K562 (cell line): ENCODE data around the gene TSEN34. TPM values are rescaled to one million over a fixed set of nuclear protein-coding genes. Genes with fewer than 3 reads are reported as not detected.
A peak's percentile ranks its signal among the peaks of the same experiment; 100 is the strongest.

Source experiments
- ATAC-seq: fragments of 200-7000 bp; cut with Tn5 transposase; 3 replicates; pipeline ENCODE4 v1.9.1; 2020; ENCODE audit warnings: moderate library complexity
- BruUV-seq: library from RNA; stranded (reverse); fragments of 400-500 nt; replicated peaks from 2 replicates; lab custom pipeline; 2021; lab: Mats Ljungman, UMichigan
- CTCF ChIA-PET: fragments of 300-600 bp; formaldehyde crosslinking; extraction: SDS; loops from one replicate; lab custom pipeline; 2021; ENCODE audit warnings: low intra/inter-chr PET ratio; lab: Yijun Ruan, JAX
- POLR2A ChIA-PET: fragments of 300-600, 350-650 bp; sonication (Branson Sonifier 250); formaldehyde crosslinking; extraction: SDS; loops from one replicate; lab custom pipeline; 2021; ENCODE audit warnings: antibody characterized with exemption, inconsistent platforms; lab: Yijun Ruan, JAX
- DNase-seq, 4 experiments: peaks; one replicate each; pipeline versions ENCODE4 v3.0.0 to v3.0.0-alpha.2; 2011 to 2018; ENCODE audit warnings: low spot score in 3 of 4, mixed read lengths in 3 of 4; ENCODE audit errors: extremely low read depth in 1 of 4
- FAIRE-seq: peaks from 2 replicates; lab custom pipeline; 2011; peaks lifted over from hg19 to GRCh38; lab: Jason Lieb, UNC
- H2AFZ ChIP-seq: 2 replicates; pipeline ENCODE4 v1.6.0; 2011; ENCODE audit warnings: low read depth, low read length, control low read depth, inconsistent platforms
- H3K27ac ChIP-seq: fragments of 200-600 bp; 3 replicates; pipeline ENCODE4 v1.8.0; 2011; ENCODE audit warnings: low read depth, mild to moderate bottlenecking, control low read depth, inconsistent platforms, low read length, moderate library complexity, mixed read lengths; ENCODE audit errors: extremely low read depth
- H3K27me3 ChIP-seq, 2 experiments: fragments of 300-600 bp in 1 of 2; 2 replicates in 1 of 2; 3 replicates in 1 of 2; pipeline versions ENCODE4 v1.6.0 to v1.8.0; 2011; ENCODE audit warnings: inconsistent platforms in 2 of 2, low read length in 2 of 2, mild to moderate bottlenecking in 1 of 2, mixed read lengths in 1 of 2, moderate library complexity in 1 of 2; ENCODE audit not compliant: control insufficient read depth in 2 of 2, insufficient read depth in 2 of 2
- H3K36me3 ChIP-seq: fragments of 300-600 bp; 3 replicates; pipeline ENCODE4 v1.8.0; 2011; ENCODE audit warnings: mild to moderate bottlenecking, low read length, inconsistent platforms; ENCODE audit not compliant: control insufficient read depth, insufficient read depth
- H3K4me1 ChIP-seq, 2 experiments: fragments of 200-600 bp in 1 of 2; replicated peaks in 1 of 2; 2 replicates in 1 of 2; 3 replicates in 1 of 2; pipeline versions ENCODE4 v1.5.1 to v1.8.0; 2011; ENCODE audit warnings: inconsistent platforms in 2 of 2, low read length in 2 of 2, mild to moderate bottlenecking in 1 of 2, mixed read lengths in 1 of 2, moderate library complexity in 1 of 2; ENCODE audit not compliant: control insufficient read depth in 2 of 2, insufficient read depth in 2 of 2
- H3K4me2 ChIP-seq: 2 replicates; pipeline ENCODE4 v1.6.1; 2011; ENCODE audit warnings: low read length, control low read depth, inconsistent platforms, mixed read lengths; ENCODE audit not compliant: insufficient read depth
- H3K4me3 ChIP-seq: fragments of 200-600 bp; sonication (generic), shearing (Covaris generic); 2 replicates; pipeline ENCODE4 v1.5.1; 2016; ENCODE audit warnings: control low read depth, inconsistent platforms
- H3K79me2 ChIP-seq: fragments of 200-600 bp; 3 replicates; pipeline ENCODE4 v1.8.0; 2011; ENCODE audit warnings: low read length, inconsistent platforms; ENCODE audit not compliant: control insufficient read depth, insufficient read depth
- H3K9ac ChIP-seq, 2 experiments: 2 replicates each; pipeline versions ENCODE4 v1.6.0 to v1.6.1; 2011; ENCODE audit warnings: low read depth in 2 of 2, low read length in 2 of 2, control low read depth in 1 of 2, inconsistent platforms in 1 of 2, mild to moderate bottlenecking in 1 of 2, mixed read lengths in 1 of 2; ENCODE audit not compliant: insufficient read depth in 1 of 2
- H3K9me1 ChIP-seq: one replicate; pipeline ENCODE4 v1.6.0; 2011; ENCODE audit warnings: inconsistent platforms, mild to moderate bottlenecking, low read length, moderate library complexity; ENCODE audit not compliant: control insufficient read depth, insufficient read depth
- H3K9me3 ChIP-seq: replicated peaks from 2 replicates; pipeline ENCODE4 v1.5.1; 2011; ENCODE audit warnings: low read depth, low read length, inconsistent platforms; ENCODE audit not compliant: control insufficient read depth, insufficient read depth
- H4K20me1 ChIP-seq: replicated peaks from 2 replicates; pipeline ENCODE4 v1.6.1; 2011; ENCODE audit warnings: low read length, inconsistent platforms, mixed read lengths; ENCODE audit not compliant: control insufficient read depth, insufficient read depth
- ARID3A ChIP-seq: IDR thresholded peaks from 2 replicates; pipeline ENCODE4 v1.6.1; 2012; ENCODE audit warnings: low read depth, low read length, improper control_type of control experiment, borderline replicate concordance
- FOXJ2 ChIP-seq: fragments of 200-800 bp; sonication (Bioruptor generic); IDR thresholded peaks from 2 replicates; pipeline ENCODE4 v1.6.1; 2016; ENCODE audit warnings: missing genetic modification characterization, missing compliant biosample characterization
- FOXK1 ChIP-seq: sonication (generic); formaldehyde crosslinking; IDR thresholded peaks from 2 replicates; pipeline ENCODE4 v1.8.0; 2022; ENCODE audit warnings: missing genetic modification reagents, mild to moderate bottlenecking, borderline replicate concordance
- FOXM1 ChIP-seq, 2 experiments: fragments of 450-650 bp in 1 of 2; sonication (generic) in 1 of 2; formaldehyde crosslinking in 1 of 2; IDR thresholded peaks; 2 replicates each; pipeline versions ENCODE4 v1.6.1 to v1.9.0; 2017 to 2022; ENCODE audit warnings: low read depth in 2 of 2, mild to moderate bottlenecking in 2 of 2, missing genetic modification reagents in 1 of 2, moderate library complexity in 1 of 2
- HLTF ChIP-seq: fragments of 450-650 bp; IDR thresholded peaks from 2 replicates; pipeline ENCODE4 v1.6.1; 2016
- HMGN3 ChIP-seq: IDR thresholded peaks from 2 replicates; pipeline ENCODE4 v1.6.1; 2011; ENCODE audit warnings: borderline replicate concordance, low read depth, mild to moderate bottlenecking, mixed read lengths, low read length; ENCODE audit not compliant: insufficient read length; ENCODE audit errors: extremely low read depth
- PTBP1 ChIP-seq: fragments of 200-400 bp; formaldehyde crosslinking; IDR thresholded peaks from 2 replicates; pipeline ENCODE4 v1.6.1; 2017; ENCODE audit warnings: low read depth, low read length
- SNRNP70 ChIP-seq: fragments of 200-400 bp; formaldehyde crosslinking; optimal IDR thresholded peaks from 2 replicates; pipeline ENCODE3; 2017; ENCODE audit warnings: low read depth, low read length
- SP2 ChIP-seq: IDR thresholded peaks from 2 replicates; pipeline ENCODE4 v1.6.1; 2011; ENCODE audit warnings: mild to moderate bottlenecking, low read depth, low read length, moderate library complexity; ENCODE audit not compliant: poor library complexity, severe bottlenecking; ENCODE audit errors: extremely low read depth
- WGBS: fragments of 100-300 bp; shearing (Covaris generic); methylation state at CpG from one replicate; pipeline ENCODE4 v1.1.6; 2016; ENCODE audit warnings: low coverage, mixed read lengths; ENCODE audit not compliant: insufficient coverage; ENCODE audit errors: missing lambda C conversion rate; 5-methylcytosine and 5-hydroxymethylcytosine counted together
- in situ Hi-C: fragments of 300-500 bp; cut with MboI; formaldehyde crosslinking; loops from 4 replicates; pipeline ENCODE4 v1.15.0; 2018; ENCODE audit warnings: inconsistent platforms, mixed read lengths
- intact Hi-C: fragments of 100-400 bp; cut with micrococcal nuclease; formaldehyde crosslinking; loops from 2 replicates; pipeline ENCODE4 v1.14.2; 2022
- polyA plus RNA-seq, 8 experiments: library from polyadenylated mRNA; depleted of rRNA in 4 of 8; stranded (reverse) in 5 of 8; unstranded in 3 of 8; fragments of >200 nt; fragmentation: Nextera tagmentation in 2 of 8; fragmentation: Illumina TruSeq in 1 of 8; extraction: Ambion mirVana in 2 of 8; extraction: Trizol in 1 of 8; gene quantifications; 2 replicates each; pipeline versions ENCODE4 v1.2.1 to v1.2.3, GENCODE V29; 2011 to 2014; ENCODE audit warnings: inconsistent platforms in 1 of 8, missing spikeins in 1 of 8
- total RNA-seq, 7 experiments: library from RNA; depleted of rRNA in 6 of 7; stranded (reverse); fragments of >200 nt in 6 of 7; fragmentation: Illumina TruSeq in 2 of 7; extraction: Trizol in 2 of 7; gene quantifications; 2 replicates each; pipeline versions ENCODE4 v1.2.1 to v1.2.3, GENCODE V29; 2011 to 2021; ENCODE audit warnings: low replicate concordance in 1 of 7
- TF ChIP-seq, protein P1 (sequence below), 3 experiments: IDR thresholded peaks in 2 of 3; conservative IDR thresholded peaks in 1 of 3; 2 replicates each; pipeline ENCODE4 v1.5.1; 2011 to 2012; ENCODE audit warnings: low read length in 3 of 3, mild to moderate bottlenecking in 3 of 3, control low read depth in 2 of 3, improper control_type of control experiment in 1 of 3, inconsistent platforms in 1 of 3, low read depth in 1 of 3, mixed read lengths in 1 of 3, moderate library complexity in 1 of 3; ENCODE audit not compliant: insufficient read depth in 2 of 3
- TF ChIP-seq, protein P2 (sequence below): sonication (generic); formaldehyde crosslinking; IDR thresholded peaks from 2 replicates; pipeline ENCODE4 v1.9.0; 2022; ENCODE audit warnings: mild to moderate bottlenecking, missing genetic modification reagents

Gene TSEN34
- total and polyA plus RNA-seq, 9 of the 15 experiments (the other 6 are each of a cell fraction or from before 2014, with no cell fraction given): 3.1 to 57.6 (median 29.5) TPM

GRCh38 chr19:54211235-54211634 lies 20.1 kb downstream of the TSEN34 start:
- 69% methylated on average over 12 of the region's 12 CpGs for WGBS
- Histone ChIP-seq H3K79me2 (peaks cover 45% of the 10 kb centered on the region), H3K36me3 (peaks cover 39% of the 10 kb centered on the region), H2AFZ (peak overlapping the region; percentile 44; the same call in 1 of the 2 replicates), H4K20me1 (peaks cover 47% of the 10 kb centered on the region), H3K4me1 (peaks cover 52 to 67% of the 10 kb centered on the region in 2 experiments), H3K9me1 (peaks cover 20% of the 10 kb centered on the region), H3K9ac (peak overlapping the region; percentile 11 to 24; a peak in 2 of 4 replicates), H3K27me3 (no peaks in the 10 kb centered on the region), H3K9me3 (no peaks in the 10 kb centered on the region), H3K4me3 (no peak overlapping the region), H3K4me2 (peak overlapping the region; percentile 60), H3K27ac (peak overlapping the region; percentile 76)
- POLR2A ChIA-PET: interaction anchor here (0.6 to 7.0 kb wide), 10 partner anchors 10 to 185 kb away, joined by 3 to 66 read pairs (median 4); partner anchors contain the start of genes LILRB3, MBOAT7, RPS9 and TSEN34
- CTCF ChIA-PET: no interaction called here
- peak; percentile 72 for TF ChIP-seq SNRNP70
- TF ChIP-seq, protein P1, sequence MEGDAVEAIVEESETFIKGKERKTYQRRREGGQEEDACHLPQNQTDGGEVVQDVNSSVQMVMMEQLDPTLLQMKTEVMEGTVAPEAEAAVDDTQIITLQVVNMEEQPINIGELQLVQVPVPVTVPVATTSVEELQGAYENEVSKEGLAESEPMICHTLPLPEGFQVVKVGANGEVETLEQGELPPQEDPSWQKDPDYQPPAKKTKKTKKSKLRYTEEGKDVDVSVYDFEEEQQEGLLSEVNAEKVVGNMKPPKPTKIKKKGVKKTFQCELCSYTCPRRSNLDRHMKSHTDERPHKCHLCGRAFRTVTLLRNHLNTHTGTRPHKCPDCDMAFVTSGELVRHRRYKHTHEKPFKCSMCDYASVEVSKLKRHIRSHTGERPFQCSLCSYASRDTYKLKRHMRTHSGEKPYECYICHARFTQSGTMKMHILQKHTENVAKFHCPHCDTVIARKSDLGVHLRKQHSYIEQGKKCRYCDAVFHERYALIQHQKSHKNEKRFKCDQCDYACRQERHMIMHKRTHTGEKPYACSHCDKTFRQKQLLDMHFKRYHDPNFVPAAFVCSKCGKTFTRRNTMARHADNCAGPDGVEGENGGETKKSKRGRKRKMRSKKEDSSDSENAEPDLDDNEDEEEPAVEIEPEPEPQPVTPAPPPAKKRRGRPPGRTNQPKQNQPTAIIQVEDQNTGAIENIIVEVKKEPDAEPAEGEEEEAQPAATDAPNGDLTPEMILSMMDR (IDR thresholded peaks at IDR 0.05 in 2 of 3, conservative IDR thresholded peaks at IDR 0.05 in 1 of 3; ENCODE audit: insufficient read depth in 2 of 3, low read depth in 1 of 3, low read length in 3 of 3): 0 out of 6 replicates have a peak, but pooled peaks of 1 of the 3 experiments have one; percentile 14
- TF ChIP-seq HLTF: peak; percentile 17; the same call in 1 of the 2 replicates
- no peak for TF ChIP-seq ARID3A
- TF ChIP-seq SP2: no peak
- TF ChIP-seq FOXM1 (IDR thresholded peaks at IDR 0.05; ENCODE audit: low read depth): no peak
- TF ChIP-seq FOXM1 (CRISPR knock-in tag; IDR thresholded peaks at IDR 0.05; ENCODE audit: low read depth): 0 out of 2 replicates have a peak, but pooled peaks have one; percentile 63
- no peak for TF ChIP-seq FOXJ2 (tag)
- TF ChIP-seq HMGN3: no peak
- TF ChIP-seq, protein P2, sequence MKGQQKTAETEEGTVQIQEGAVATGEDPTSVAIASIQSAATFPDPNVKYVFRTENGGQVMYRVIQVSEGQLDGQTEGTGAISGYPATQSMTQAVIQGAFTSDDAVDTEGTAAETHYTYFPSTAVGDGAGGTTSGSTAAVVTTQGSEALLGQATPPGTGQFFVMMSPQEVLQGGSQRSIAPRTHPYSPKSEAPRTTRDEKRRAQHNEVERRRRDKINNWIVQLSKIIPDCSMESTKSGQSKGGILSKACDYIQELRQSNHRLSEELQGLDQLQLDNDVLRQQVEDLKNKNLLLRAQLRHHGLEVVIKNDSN (CRISPR knock-in tag): no peak
- no peak for TF ChIP-seq FOXK1
- TF ChIP-seq PTBP1: no peak
- ATAC-seq (no peak), FAIRE-seq (no peak), DNase-seq (no peak)
- intact Hi-C loops: loop anchor here (2.0 kb wide), 1 partner anchor 20 kb away; no protein-coding TSS in a partner anchor
- in situ Hi-C loops: no loop called here
- BruUV-seq: no TSS peak
